DMS 273 (cell line): Measurements from ENCODE around the gene KCNT2.

Experiments used
- DNase-seq: peaks from one replicate; lab custom pipeline; 2025; ENCODE audit not compliant: unreplicated experiment; lab: John Stamatoyannopoulos, UW

The KCNT2 gene

GRCh38 chr1:196450143-196451095 lies 157.8 kb downstream of the KCNT2 start:
- no peak for DNase-seq

DNA sequence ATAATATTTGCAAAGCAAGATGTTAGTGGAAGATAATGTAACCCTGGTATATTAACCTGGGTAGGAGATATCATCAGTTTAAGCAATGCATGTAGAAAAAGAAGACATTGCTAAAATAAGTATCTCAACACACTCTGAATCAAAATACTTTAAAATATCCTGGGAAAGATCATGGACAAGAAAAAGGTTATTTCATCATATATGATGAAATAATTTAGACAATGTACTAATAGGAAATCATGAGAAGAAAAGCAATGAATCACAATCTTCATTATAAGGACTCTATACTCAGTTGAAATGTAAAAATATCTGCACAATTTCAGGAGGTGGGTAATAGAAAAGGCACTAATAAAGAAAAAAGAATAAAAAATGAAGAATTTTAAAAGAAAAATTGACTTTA lies 158.8 kb downstream of the KCNT2 start:
- DNase-seq: no peak

DNA sequence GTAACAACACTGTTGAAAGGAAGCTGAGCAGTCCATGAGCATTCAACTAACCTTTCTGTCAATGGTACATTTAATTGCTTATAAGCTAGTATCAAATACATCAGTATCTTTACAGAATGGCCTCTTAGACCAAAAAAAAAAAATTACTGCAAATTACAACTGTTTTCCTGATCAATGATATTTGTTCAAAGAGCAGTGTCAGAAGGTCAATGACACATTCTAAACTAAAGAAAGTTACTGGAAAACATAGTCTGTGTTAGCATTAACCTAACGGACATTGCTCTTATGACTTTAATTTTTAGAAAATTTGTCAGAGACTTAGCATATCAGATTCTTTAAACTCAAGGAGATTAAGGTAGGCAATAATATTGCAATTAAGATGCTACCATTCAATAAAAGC lies 162.5 kb downstream of the KCNT2 start:
- no peak for DNase-seq

- no peak for DNase-seq
Observed at GRCh38 chr1:196444634-196445033, 163.6 kb downstream of the KCNT2 start.

DNA sequence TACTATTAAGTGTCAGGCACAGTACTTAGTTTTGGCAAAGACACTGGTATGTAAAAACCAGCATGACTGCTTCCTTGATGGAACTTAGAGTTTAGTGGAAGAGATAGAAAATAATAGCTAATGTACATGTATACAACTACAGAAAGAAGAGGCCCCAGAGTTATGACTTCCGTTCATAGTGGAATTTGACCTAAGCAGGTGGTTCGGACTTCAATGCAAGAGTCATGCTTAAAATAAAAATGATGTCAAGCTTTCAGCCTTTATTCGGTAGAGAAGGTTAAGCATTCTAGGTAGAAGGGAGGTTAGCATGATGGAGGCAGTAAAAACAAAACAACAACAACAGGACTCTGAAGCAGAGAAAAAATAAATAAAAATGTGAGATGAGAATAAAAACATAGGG lies 165.9 kb downstream of the KCNT2 start:
- DNase-seq: no peak

DNA sequence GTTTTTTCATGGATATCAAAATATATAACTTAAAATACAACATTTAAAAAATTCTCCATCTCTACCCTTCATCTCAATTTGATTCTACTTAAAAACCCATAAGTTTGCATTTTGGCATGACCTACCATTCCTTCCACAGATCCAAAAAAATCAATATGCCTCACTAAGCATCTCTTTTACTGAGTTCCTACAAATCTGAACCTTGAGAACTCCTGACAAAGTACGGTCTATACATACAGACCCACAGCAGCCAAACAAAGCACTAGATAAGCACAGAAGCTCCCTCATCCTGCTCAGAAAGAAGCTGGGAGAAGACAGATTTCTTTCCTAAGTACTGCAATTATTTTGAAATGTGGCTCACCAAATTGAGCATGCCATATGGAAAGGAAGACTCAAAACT lies 167.5 kb downstream of the KCNT2 start:
- DNase-seq: no peak

GRCh38 chr1:196438329-196438728 lies 169.9 kb downstream of the KCNT2 start:
- DNase-seq: no peak

GRCh38 chr1:196437671-196438070 lies 170.6 kb downstream of the KCNT2 start:
- DNase-seq: no peak

- no peak for DNase-seq
Observed at GRCh38 chr1:196433000-196433399, 175.2 kb downstream of the KCNT2 start.

GRCh38 chr1:196427976-196428734 lies 180.1 kb downstream of the KCNT2 start:
- no peak for DNase-seq

GRCh38 chr1:196425513-196425912 lies 182.7 kb downstream of the KCNT2 start:
- no peak for DNase-seq

DNA sequence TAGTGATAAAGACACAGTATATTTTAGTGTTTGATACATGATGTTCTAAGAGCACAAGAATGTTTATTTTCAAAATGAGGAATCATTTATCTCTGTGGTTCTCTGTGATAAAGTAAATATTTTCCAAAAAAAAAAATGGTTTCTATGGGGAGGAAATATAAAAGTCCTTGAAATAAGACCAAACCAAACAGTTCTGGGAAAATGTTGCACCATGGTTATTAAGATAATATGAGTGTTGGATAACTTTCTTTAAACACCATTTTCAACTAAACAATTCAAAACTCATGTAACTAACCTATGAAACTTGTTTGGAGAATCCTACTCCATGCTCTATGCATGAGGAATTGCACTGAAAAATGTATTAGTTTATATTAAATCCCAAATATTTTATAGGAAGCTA lies 184.6 kb downstream of the KCNT2 start:
- DNase-seq: no peak

GRCh38 chr1:196418772-196419171 lies 189.5 kb downstream of the KCNT2 start:
- DNase-seq: no peak

GRCh38 chr1:196415978-196416377 lies 192.3 kb downstream of the KCNT2 start:
- DNase-seq: no peak

GRCh38 chr1:196412326-196412725 lies 195.9 kb downstream of the KCNT2 start:
- DNase-seq: no peak

GRCh38 chr1:196410768-196411167 lies 197.5 kb downstream of the KCNT2 start:
- no peak for DNase-seq

- no peak for DNase-seq
Observed at GRCh38 chr1:196409586-196409985, 198.7 kb downstream of the KCNT2 start.

- DNase-seq: no peak
Observed at GRCh38 chr1:196407358-196408051, 200.7 kb downstream of the KCNT2 start.

GRCh38 chr1:196405839-196406238 lies 202.4 kb downstream of the KCNT2 start:
- no peak for DNase-seq

DNA sequence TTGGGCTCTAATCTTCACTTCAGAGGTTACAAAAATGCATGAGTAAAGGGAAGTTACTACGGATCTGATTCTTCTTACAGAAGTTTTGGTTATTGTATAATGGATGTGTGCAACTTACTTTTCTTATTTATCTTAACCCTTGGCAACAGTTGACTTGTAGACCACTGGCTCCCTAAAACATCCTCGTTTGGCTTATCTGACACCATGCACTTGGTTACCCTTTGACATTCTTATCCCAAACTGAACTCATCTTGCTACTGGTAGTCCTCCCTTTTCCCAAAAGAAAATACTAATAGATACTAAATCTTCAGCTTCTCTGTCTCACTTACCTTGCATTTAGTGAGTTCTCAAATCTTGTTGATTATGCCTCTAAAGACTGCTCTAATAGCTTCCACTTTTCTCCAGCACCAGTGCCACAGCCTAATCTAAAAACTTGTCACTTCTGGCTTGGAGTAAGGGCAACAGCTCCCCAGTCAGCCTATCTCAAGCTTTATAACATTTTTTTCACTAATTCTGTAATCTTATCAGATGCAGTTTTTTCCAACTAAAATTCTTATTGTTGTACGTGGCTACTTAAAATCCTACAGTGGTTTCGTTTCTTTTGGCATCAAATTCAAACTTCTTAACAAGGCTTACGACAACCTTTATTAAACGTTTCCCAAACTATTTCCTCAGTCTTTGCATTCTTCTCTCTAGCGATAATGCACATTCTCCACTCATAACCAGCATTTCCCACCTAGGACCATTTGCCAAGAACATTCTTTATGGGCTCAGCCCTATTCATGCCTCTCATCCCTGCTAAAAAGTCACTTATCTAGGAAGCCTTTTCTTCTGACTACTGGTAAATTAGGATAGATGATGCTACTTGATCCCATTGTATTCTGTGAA lies 204.2 kb downstream of the KCNT2 start:
- DNase-seq: no peak

DNA sequence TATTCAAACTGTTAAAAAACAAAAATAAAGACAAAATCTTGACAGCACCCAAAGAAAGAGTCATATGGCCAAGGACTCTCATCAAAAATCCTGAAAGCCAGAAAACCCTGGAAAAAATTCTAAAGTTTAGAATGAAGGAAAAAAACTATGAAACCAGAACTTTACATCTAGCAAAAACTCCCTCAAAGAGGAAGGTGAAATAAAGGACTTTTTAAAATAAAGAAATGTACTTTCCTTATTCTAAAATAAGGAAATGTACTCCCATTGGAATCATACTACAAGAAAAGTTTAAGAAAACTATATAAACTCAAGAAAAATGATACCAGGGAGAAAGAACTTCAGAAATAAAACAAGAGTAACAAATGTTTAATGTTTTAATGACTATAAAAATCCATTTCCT lies 206.3 kb downstream of the KCNT2 start:
- no peak for DNase-seq
